GM21737 (cell line): ENCODE measurements around the gene OBSCN.
"Not testable (repeated sequence)": the region's sequence is repeated elsewhere in the genome, so short reads cannot be mapped to it uniquely, and the experiment has no call there.

Experiments
- ATAC-seq: cut with Tn5 transposase; IDR thresholded peaks from one replicate; pipeline ENCODE4 v1.9.1; 2021; ENCODE audit warnings: mild to moderate bottlenecking, moderate library complexity; ENCODE audit not compliant: unreplicated experiment

Gene OBSCN

GRCh38 chr1:228249513-228250305, 41.9 kb downstream of the OBSCN start:
- ATAC-seq: no peak

GRCh38 chr1:228252476-228252875, 44.6 kb downstream of the OBSCN start:
- ATAC-seq: not testable (repeated sequence)

DNA sequence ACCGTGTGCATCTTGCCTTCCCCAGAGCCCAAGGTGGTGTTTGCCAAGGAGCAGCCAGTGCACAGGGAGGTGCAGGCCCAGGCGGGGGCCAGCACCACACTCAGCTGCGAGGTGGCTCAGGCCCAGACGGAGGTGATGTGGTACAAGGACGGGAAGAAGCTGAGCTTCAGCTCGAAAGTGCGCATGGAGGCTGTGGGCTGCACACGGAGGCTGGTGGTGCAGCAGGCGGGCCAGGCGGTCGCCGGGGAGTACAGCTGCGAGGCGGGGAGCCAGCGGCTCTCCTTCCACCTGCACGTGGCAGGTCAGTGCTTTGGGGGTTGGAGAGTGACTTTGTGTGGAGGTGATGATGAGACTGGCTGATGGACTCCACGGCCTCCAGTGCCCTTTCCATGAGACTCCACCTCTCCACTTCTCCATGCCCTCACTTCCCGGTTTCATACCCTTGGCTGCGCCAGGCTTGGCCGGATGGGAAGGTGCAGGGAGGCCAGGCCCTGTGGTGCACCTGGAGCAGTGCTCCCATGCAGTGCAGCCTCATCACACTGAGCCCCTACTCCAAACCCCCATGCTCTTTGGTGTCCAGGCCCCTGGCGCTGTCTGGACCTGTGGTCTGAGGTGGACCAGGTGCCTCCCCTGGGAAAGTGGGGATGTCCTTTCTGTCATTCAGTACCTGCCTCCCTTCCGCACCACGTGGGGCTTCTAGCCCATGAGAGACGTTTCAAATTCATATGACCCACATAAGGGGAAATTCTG, 49.0 kb downstream of the OBSCN start:
- ATAC-seq: no peak

- ATAC-seq: no peak
Observed at GRCh38 chr1:228258486-228258885, 50.6 kb downstream of the OBSCN start.

DNA sequence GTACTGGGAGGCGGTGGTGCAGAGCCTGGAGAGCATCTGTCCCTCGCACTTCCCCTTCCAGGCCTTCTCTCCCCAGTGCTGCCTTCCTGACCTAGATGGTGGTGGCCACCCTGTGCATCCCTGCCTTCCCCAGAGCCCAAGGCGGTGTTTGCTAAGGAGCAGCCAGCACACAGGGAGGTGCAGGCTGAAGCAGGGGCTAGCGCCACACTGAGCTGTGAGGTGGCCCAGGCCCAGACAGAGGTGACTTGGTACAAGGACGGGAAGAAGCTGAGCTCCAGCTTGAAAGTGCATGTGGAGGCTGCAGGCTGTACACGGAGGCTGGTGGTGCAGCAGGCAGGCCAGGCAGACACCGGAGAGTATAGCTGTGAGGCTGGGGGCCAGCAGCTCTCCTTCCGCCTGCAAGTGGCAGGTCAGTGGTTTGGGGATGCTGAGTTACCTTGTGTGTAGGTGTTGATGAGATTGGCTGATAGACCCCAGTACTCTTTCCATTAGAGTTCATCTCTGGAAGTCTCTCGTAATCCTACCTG, 51.6 kb downstream of the OBSCN start:
- ATAC-seq: no peak

DNA sequence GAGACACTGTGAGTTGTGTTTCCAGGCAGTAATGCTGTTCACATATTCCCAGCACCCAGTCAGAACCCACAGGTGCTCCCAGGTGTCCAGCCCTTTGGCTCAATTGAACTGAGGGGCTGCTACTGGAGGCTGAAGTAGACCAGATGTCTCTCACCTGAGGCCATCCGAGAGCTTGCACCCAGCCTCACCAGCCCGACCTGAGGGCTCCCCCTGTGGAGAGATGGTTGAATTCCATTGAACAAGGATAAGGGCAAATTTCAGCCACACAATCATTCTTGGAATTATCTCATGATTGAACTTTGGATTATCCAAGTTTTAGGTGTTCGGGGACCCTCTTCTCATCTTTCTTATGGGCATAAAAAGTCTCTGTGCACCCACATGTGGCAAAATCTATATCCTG, 52.1 kb downstream of the OBSCN start:
- ATAC-seq: no peak

DNA sequence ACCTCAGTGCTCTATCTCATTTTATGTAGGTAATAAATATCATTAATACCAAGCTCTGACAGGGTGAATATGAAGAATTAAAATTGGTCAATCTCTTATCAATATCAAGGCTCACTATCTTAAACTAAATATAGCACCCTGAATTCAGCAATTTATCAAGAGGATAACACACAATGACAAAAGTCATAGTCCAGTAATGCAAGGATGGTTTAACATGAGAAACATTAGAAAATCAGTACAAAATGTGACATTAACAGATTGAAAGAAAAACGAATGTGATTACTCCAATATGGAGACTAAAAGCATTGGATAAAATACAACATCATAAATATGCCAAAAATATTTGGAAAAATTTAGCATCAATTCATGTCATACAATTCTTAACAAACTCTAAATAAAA, 53.9 kb downstream of the OBSCN start:
- no peak for ATAC-seq

DNA sequence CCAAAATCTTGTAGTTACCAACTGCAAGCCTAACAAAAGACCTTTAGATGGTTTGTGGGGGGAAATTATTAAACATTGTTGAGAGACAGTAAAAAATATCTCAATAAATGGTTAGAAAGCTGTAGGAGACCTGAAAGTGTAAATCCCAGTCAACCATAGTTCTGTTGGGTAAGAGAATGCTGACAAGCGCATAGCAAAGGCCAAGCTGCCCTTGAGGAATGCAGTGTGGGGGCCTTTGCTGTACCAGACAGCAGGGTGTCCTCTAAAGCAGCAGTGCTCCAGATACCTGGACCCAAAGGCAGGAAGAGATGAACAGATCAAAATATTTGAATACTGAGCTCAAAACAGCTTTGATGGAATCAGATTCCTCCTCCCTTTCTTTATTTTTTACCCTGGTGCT, 54.6 kb downstream of the OBSCN start:
- no peak for ATAC-seq

GRCh38 chr1:228263636-228264035, 55.8 kb downstream of the OBSCN start:
- no peak for ATAC-seq

- ATAC-seq: no peak
Observed at GRCh38 chr1:228264090-228264829, 56.4 kb downstream of the OBSCN start.

DNA sequence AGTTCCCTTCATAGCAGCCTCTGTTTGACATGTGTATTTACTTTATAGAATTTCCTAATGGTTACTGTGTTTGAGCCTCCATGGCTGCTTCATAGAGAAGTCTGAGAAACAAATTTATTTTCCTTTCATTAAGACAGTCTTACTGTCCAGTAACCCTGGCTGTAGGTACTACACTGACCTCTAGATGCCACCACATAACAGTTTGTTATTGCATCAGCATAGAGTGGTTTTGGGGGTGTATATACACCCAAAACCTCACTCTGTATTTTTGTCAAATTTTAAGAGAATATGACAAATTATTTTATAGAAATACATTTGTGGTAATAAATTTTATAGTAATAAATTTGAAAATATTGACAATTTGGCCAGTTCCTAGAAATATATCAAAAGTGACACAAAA, 57.3 kb downstream of the OBSCN start:
- no peak for ATAC-seq

GRCh38 chr1:228267962-228268880, 60.4 kb downstream of the OBSCN start:
- no peak for ATAC-seq

GRCh38 chr1:228268881-228269265, 61.0 kb downstream of the OBSCN start:
- no peak for ATAC-seq

GRCh38 chr1:228269431-228269830, 61.6 kb downstream of the OBSCN start:
- ATAC-seq: not testable (repeated sequence)

DNA sequence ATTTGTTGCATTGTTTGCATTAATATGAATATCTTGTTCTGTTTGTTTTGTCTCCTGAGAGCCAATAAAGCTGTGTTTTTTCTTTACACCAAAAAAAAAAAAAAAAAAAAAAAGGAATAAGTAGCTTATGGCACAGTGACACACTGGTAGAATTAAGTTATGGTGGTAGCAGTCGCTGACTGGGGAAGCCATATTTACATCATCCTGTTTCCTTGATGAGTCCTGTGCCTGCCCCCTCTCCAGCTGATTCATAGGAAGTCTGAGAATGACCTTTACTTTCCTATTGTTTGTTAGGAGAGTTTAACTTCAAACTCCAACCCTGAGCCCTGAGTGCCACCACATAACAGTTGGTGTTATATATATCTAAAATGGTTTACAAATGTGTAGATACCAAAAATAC, 62.2 kb downstream of the OBSCN start:
- no peak for ATAC-seq

- ATAC-seq: no peak
Observed at GRCh38 chr1:228271701-228272251, 63.9 kb downstream of the OBSCN start.

DNA sequence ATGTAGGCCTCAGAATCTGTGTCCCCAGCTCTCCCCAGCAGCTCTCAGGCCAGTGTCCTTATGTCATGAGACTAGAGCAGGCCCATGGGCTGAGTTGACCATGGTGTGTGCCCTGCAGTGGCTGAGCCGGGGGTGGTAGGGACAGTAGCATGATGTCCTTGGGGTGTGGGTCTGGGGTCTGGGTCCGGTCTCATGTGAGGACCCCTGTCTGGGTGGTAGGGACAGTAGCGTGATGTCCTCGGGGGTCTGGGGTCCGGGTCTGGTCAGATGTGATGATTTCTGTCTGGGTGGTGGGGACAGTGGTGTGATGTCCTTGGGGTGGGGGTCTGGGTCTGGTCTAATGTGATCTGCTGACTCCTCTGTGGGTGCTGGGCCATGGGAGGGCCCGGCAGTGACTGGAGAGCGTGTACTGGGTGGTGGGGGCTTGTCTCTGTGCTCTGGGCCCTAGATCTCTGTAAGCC, 64.5 kb downstream of the OBSCN start:
- no peak for ATAC-seq

DNA sequence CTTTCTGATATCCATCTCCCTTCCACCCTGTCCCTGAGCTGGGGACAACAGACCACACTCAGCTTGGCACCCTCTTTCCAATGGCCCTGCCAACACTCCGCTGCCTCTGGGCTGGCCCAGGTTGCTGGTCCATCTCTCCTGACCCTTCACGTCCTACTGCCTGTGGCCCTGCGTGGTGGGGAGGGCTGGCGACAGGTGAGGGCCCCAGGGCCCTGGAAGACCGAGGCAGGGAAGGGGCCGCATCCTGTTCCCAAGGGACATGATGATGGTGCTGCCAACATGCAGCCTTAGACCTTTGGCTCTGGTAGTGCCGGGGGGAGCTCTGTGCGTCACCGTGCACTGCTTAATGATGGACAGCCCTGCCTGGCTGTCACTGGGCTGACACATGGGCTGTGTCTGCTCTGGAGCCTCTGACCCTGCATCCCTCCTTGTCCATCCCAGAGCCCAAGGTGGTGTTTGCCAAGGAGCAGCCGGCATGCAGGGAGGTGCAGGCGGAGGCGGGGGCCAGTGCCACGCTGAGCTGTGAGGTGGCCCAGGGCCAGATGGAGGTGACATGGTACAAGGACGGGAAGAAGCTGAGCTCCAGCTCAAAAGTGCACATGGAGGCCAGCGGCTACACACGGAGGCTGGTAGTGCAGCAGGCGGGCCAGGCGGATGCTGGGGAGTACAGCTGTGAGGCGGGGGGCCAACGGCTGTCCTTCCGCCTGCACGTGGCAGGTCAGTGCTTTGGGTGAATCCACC, 65.2 kb downstream of the OBSCN start:
- ATAC-seq: no peak

GRCh38 chr1:228273720-228274451, 66.0 kb downstream of the OBSCN start:
- ATAC-seq: no peak
